Hepatocyte (in vitro differentiated cells): Measurements from ENCODE around the gene MASP2. TPM values are rescaled to one million over a fixed set of nuclear protein-coding genes. Genes with fewer than 3 reads are reported as not detected.
A peak's percentile ranks its signal among the peaks of the same experiment; 100 is the strongest.

ENCODE experiments used
- DNase-seq: peaks from one replicate; pipeline ENCODE4 v3.0.0-alpha.2; 2016; ENCODE audit warnings: low spot score
- H2AFZ ChIP-seq: fragments of 200-600 bp; sonication (generic); 2 replicates; pipeline ENCODE4 v1.6.0; 2016; ENCODE audit warnings: antibody characterized with exemption, mild to moderate bottlenecking
- H3K27ac ChIP-seq: fragments of 200-600 bp; sonication (generic); 2 replicates; pipeline ENCODE4 v1.5.1; 2016; ENCODE audit warnings: mild to moderate bottlenecking
- H3K27me3 ChIP-seq: fragments of 200-600 bp; sonication (generic); 2 replicates; pipeline ENCODE4 v1.6.1; 2016
- H3K36me3 ChIP-seq: fragments of 200-600 bp; sonication (generic); replicated peaks from 2 replicates; pipeline ENCODE4 v1.5.1; 2016; ENCODE audit warnings: low read depth; ENCODE audit not compliant: insufficient read depth
- H3K4me1 ChIP-seq: fragments of 200-600 bp; sonication (generic); 2 replicates; pipeline ENCODE4 v1.5.1; 2016; ENCODE audit warnings: mild to moderate bottlenecking, moderate library complexity; ENCODE audit not compliant: insufficient read depth
- H3K4me2 ChIP-seq: fragments of 200-600 bp; sonication (generic); 2 replicates; pipeline ENCODE4 v1.6.0; 2016
- H3K4me3 ChIP-seq: fragments of 200-600 bp; sonication (generic); 2 replicates; pipeline ENCODE4 v1.5.1; 2016; ENCODE audit warnings: mild to moderate bottlenecking
- H3K79me2 ChIP-seq: fragments of 200-600 bp; sonication (generic); 2 replicates; pipeline ENCODE4 v1.6.0; 2017; ENCODE audit warnings: mild to moderate bottlenecking
- H3K9me2 ChIP-seq: fragments of 200-600 bp; sonication (generic); replicated peaks from 2 replicates; pipeline ENCODE4 v1.6.0; 2017; ENCODE audit warnings: mild to moderate bottlenecking; ENCODE audit not compliant: insufficient read depth
- H3K9me3 ChIP-seq: fragments of 200-600 bp; sonication (generic); 2 replicates; pipeline ENCODE4 v1.5.1; 2016; ENCODE audit warnings: low read depth, mild to moderate bottlenecking
- H4K20me1 ChIP-seq: fragments of 200-600 bp; sonication (generic); 2 replicates; pipeline ENCODE4 v1.6.0; 2016; ENCODE audit warnings: mild to moderate bottlenecking; ENCODE audit not compliant: insufficient read depth, poor library complexity, severe bottlenecking
- EZH2 ChIP-seq: fragments of 200-600 bp; sonication (generic); IDR thresholded peaks from 2 replicates; pipeline ENCODE4 v1.6.1; 2016; ENCODE audit warnings: antibody characterized with exemption, mild to moderate bottlenecking, borderline replicate concordance
- EZH2phosphoT487 ChIP-seq: fragments of 200-600 bp; sonication (generic); IDR thresholded peaks from one replicate; pipeline ENCODE4 v1.6.1; 2018; ENCODE audit warnings: antibody characterized with exemption, mild to moderate bottlenecking, low read depth, moderate library complexity; ENCODE audit not compliant: unreplicated experiment, severe bottlenecking
- WGBS: methylation state at CpG from one replicate; pipeline ENCODE4 v1.1.6; 2016; ENCODE audit warnings: low lambda C conversion rate; ENCODE audit errors: missing lambda C conversion rate; 5-methylcytosine and 5-hydroxymethylcytosine counted together
- polyA plus RNA-seq: library from polyadenylated mRNA; unstranded; fragments of >200 nt; fragmentation: Nextera tagmentation; extraction: Ambion mirVana; gene quantifications from 2 replicates; pipeline ENCODE4 v1.2.1, GENCODE V29; 2016
- total RNA-seq: library from RNA; depleted of rRNA; stranded (reverse); fragments of >200 nt; gene quantifications from 2 replicates; pipeline ENCODE4 v1.2.3, GENCODE V29; 2014
- TF ChIP-seq, protein P1 (sequence below): fragments of 200-600 bp; sonication (generic); IDR thresholded peaks from 2 replicates; pipeline ENCODE4 v1.5.1; 2016; ENCODE audit warnings: antibody characterized with exemption, mild to moderate bottlenecking; ENCODE audit not compliant: poor library complexity

The MASP2 gene
- total and polyA plus RNA-seq, 2 experiments from 2014 or later: 3.3 to 16.6 TPM

DNA sequence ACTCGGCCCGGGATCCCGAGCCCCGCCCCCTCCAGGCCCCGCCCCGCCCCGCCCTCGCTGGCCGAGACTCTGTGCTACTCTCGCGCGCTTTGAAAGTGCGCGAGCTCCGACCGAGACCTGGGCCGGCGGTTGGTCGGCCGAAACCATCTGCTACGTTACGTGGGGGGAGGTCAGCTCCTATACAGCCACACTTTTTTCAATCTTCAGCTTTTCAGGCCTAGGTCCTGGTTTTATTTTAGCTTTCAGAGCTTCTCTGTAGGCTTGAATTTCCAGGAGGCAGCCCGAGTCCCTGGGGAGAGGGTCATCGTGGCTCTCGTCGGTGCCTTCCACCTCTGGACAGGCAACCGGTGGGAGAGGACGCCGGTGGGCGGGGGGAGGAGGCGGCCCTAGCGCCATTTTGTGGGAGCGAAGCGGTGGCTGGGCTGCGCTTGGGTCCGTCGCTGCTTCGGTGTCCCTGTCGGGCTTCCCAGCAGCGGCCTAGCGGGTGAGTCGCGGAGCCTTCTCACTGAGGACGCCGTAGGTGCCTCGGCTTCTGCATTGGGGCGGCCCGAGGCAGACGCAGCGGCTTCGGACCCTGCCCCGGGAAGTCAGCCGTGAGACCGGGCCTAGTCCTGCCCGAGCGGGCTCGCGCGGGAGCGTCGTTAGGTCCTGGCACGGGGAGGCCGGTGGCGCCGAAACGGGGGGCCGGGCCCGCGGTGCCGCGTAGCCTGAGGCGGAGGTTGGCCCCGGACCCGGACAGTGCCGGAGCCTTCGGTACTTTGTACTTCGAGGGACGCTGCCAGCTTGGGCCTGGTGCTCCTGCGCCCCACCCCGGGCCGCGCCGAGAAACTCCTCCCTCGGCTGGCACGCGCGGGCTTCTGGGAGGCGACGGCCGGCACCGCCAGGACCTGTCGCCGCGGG lies 34.5 kb downstream of the MASP2 start, which contains the start of gene TARDBP:
Gene TARDBP, plus strand, starts transcription at position 395 of the 900 bp plus-strand sequence. CDS start 1,074 bp downstream, outside the sequence.
- under 1% methylated on average over 76 of the region's 94 CpGs for WGBS
- TF ChIP-seq EZH2phosphoT487 (no peak), EZH2 (no peak)
- TF ChIP-seq, protein P1, sequence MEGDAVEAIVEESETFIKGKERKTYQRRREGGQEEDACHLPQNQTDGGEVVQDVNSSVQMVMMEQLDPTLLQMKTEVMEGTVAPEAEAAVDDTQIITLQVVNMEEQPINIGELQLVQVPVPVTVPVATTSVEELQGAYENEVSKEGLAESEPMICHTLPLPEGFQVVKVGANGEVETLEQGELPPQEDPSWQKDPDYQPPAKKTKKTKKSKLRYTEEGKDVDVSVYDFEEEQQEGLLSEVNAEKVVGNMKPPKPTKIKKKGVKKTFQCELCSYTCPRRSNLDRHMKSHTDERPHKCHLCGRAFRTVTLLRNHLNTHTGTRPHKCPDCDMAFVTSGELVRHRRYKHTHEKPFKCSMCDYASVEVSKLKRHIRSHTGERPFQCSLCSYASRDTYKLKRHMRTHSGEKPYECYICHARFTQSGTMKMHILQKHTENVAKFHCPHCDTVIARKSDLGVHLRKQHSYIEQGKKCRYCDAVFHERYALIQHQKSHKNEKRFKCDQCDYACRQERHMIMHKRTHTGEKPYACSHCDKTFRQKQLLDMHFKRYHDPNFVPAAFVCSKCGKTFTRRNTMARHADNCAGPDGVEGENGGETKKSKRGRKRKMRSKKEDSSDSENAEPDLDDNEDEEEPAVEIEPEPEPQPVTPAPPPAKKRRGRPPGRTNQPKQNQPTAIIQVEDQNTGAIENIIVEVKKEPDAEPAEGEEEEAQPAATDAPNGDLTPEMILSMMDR: no peak
- H3K79me2 ChIP-seq: peaks cover 47% of the 10 kb centered on the region

DNA sequence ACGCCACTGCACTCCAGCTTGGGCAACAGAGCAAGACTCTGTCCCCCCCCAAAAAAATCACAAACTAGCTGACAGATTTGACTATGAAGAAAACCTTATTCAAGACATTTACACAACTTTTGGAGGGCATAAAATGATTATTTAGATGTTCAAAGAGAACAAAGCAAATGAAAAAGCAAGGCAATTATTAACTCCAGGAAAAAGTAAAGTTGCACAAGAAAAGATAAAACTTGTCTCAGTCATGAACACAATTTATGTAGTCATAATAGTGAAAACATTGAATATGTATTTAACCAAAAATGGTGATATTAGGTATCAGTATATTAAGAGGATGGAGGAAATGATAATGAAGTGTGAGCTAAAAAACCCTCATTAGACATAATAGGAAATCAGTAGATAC lies 46.5 kb downstream of the MASP2 start:
- DNase-seq: no peak
- H3K4me1 ChIP-seq: no peaks in the 10 kb centered on the region
- no peak overlapping the region for H3K27ac ChIP-seq
- no peak overlapping the region for H3K4me2 ChIP-seq
- H3K4me3 ChIP-seq: no peak overlapping the region
- WGBS: 84% methylated on average over 1 of the region's 1 CpG
- no peaks in the 10 kb centered on the region for H3K9me3 ChIP-seq
- H3K36me3 ChIP-seq: no peaks in the 10 kb centered on the region
- no peaks in the 10 kb centered on the region for H3K9me2 ChIP-seq
- TF ChIP-seq, protein P1: no peak
- TF ChIP-seq EZH2phosphoT487 (no peak), EZH2 (no peak)
- H3K79me2 ChIP-seq: no peaks in the 10 kb centered on the region
- H2AFZ ChIP-seq: no peak overlapping the region
- no peaks in the 10 kb centered on the region for H3K27me3 ChIP-seq
- H4K20me1 ChIP-seq: no peaks in the 10 kb centered on the region

More for the DNA sequence above, 34.5 kb downstream of the MASP2 start, which contains the start of gene TARDBP:
- H3K4me1 ChIP-seq: peaks cover 17% of the 10 kb centered on the region
- peak within 1 kb of the TSS; percentile 75 for H3K4me3 ChIP-seq
- H3K9me3 ChIP-seq: no peaks in the 10 kb centered on the region
- no peaks in the 10 kb centered on the region for H3K36me3 ChIP-seq
- peak within 1 kb of the TSS; percentile 88 for H3K27ac ChIP-seq
- H3K9me2 ChIP-seq: no peaks in the 10 kb centered on the region
- H4K20me1 ChIP-seq: peaks cover 48% of the 10 kb centered on the region
- H3K4me2 ChIP-seq: peak within 1 kb of the TSS; percentile 83
- H2AFZ ChIP-seq: peak within 1 kb of the TSS; percentile 85
- DNase-seq: peak; percentile 95
- no peaks in the 10 kb centered on the region for H3K27me3 ChIP-seq

DNA sequence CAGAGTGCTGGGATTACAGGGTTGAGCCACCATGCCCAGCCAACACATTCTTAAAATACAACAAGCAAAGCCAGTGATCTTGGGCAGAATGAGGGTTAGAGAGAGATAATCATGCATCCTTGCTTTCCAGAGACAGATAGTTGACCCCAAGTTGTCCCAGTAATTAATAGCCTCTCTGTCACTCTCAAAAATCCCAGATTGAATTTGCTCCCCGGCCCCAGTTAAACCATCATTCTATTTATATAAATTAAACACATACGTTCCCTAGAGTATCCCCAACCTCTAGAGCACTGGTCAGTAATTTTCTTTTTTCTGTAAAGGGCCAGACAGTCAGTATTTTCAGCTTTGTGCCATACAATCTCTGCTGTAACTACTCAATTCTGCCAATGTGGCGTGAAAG lies 50.9 kb downstream of the MASP2 start:
- Histone ChIP-seq H3K4me1 (no peaks in the 10 kb centered on the region), H3K36me3 (no peaks in the 10 kb centered on the region), H3K4me2 (no peak overlapping the region), H3K9me3 (no peaks in the 10 kb centered on the region), H3K79me2 (no peaks in the 10 kb centered on the region), H2AFZ (no peak overlapping the region), H3K27me3 (no peaks in the 10 kb centered on the region), H3K27ac (no peak overlapping the region), H3K9me2 (no peaks in the 10 kb centered on the region), H3K4me3 (no peak overlapping the region), H4K20me1 (no peaks in the 10 kb centered on the region)
- TF ChIP-seq, protein P1: no peak
- TF ChIP-seq EZH2phosphoT487: no peak
- no peak for TF ChIP-seq EZH2
- no peak for DNase-seq
- WGBS: 71% methylated on average over 3 of the region's 3 CpGs
